ENCODE results near the gene TGM1. TPM values are rescaled to one million over a fixed set of nuclear protein-coding genes. Genes with fewer than 3 reads are reported as not detected.
"Not testable (repeated sequence)": the region's sequence is repeated elsewhere in the genome, so short reads cannot be mapped to it uniquely, and the experiment has no call there.

Gene TGM1
- total RNA-seq, 1 donor = 4.2 TPM

- no peaks in the 10 kb centered on the region for H3K27me3 ChIP-seq (ENCODE audit: insufficient read depth, low read length)
- H3K9me3 ChIP-seq (ENCODE audit: low read depth, low read length) = no peaks in the 10 kb centered on the region
- H3K4me1 ChIP-seq (ENCODE audit: insufficient read depth, low read length) = no peaks in the 10 kb centered on the region
- no peak overlapping the region for H3K4me3 ChIP-seq (ENCODE audit: low read length)
Measured at GRCh38 chr14:24255931-24256711, 6.9 kb downstream of the TGM1 start.

- no peak overlapping the region for H3K4me3 ChIP-seq (ENCODE audit: low read length)
- H3K9me3 ChIP-seq (ENCODE audit: low read depth, low read length) = no peaks in the 10 kb centered on the region
- H3K4me1 ChIP-seq (ENCODE audit: insufficient read depth, low read length) = no peaks in the 10 kb centered on the region
- no peaks in the 10 kb centered on the region for H3K27me3 ChIP-seq (ENCODE audit: insufficient read depth, low read length)
Measured at GRCh38 chr14:24255438-24255837, 7.5 kb downstream of the TGM1 start.

GRCh38 chr14:24254630-24255392 lies 8.2 kb downstream of the TGM1 start:
- H3K4me1 ChIP-seq (ENCODE audit: insufficient read depth, low read length) = no peaks in the 10 kb centered on the region
- H3K9me3 ChIP-seq (ENCODE audit: low read depth, low read length) = no peaks in the 10 kb centered on the region
- H3K27me3 ChIP-seq (ENCODE audit: insufficient read depth, low read length) = no peaks in the 10 kb centered on the region
- no peak overlapping the region for H3K4me3 ChIP-seq (ENCODE audit: low read length)

- H3K4me3 ChIP-seq (ENCODE audit: low read length) = no peak overlapping the region
- H3K27me3 ChIP-seq (ENCODE audit: insufficient read depth, low read length) = no peaks in the 10 kb centered on the region
- H3K4me1 ChIP-seq (ENCODE audit: insufficient read depth, low read length) = no peaks in the 10 kb centered on the region
- no peaks in the 10 kb centered on the region for H3K9me3 ChIP-seq (ENCODE audit: low read depth, low read length)
Measured at GRCh38 chr14:24253936-24254335, 9.0 kb downstream of the TGM1 start.

- Histone ChIP-seq H3K27me3 (ENCODE audit: insufficient read depth, low read length) (no peaks in the 10 kb centered on the region), H3K9me3 (ENCODE audit: low read depth, low read length) (no peaks in the 10 kb centered on the region), H3K4me1 (ENCODE audit: insufficient read depth, low read length) (no peaks in the 10 kb centered on the region), H3K4me3 (ENCODE audit: low read length) (no peak overlapping the region)
Measured at GRCh38 chr14:24252289-24253124, 10.5 kb downstream of the TGM1 start.

GRCh38 chr14:24251880-24252288 lies 11.1 kb downstream of the TGM1 start:
- H3K9me3 ChIP-seq (ENCODE audit: low read depth, low read length) = no peaks in the 10 kb centered on the region
- no peaks in the 10 kb centered on the region for H3K27me3 ChIP-seq (ENCODE audit: insufficient read depth, low read length)
- H3K4me3 ChIP-seq (ENCODE audit: low read length) = no peak overlapping the region
- H3K4me1 ChIP-seq (ENCODE audit: insufficient read depth, low read length) = peaks cover 5% of the 10 kb centered on the region

GRCh38 chr14:24250354-24250753 lies 12.6 kb downstream of the TGM1 start:
- no peak overlapping the region for H3K4me3 ChIP-seq (ENCODE audit: low read length)
- H3K4me1 ChIP-seq (ENCODE audit: insufficient read depth, low read length) = peaks cover 12% of the 10 kb centered on the region
- H3K27me3 ChIP-seq (ENCODE audit: insufficient read depth, low read length) = no peaks in the 10 kb centered on the region
- no peaks in the 10 kb centered on the region for H3K9me3 ChIP-seq (ENCODE audit: low read depth, low read length)

GRCh38 chr14:24249230-24250021 lies 13.6 kb downstream of the TGM1 start:
- Histone ChIP-seq H3K27me3 (ENCODE audit: insufficient read depth, low read length) (no peaks in the 10 kb centered on the region), H3K4me1 (ENCODE audit: insufficient read depth, low read length) (peaks cover 18% of the 10 kb centered on the region), H3K4me3 (ENCODE audit: low read length) (no peak overlapping the region), H3K9me3 (ENCODE audit: low read depth, low read length) (no peaks in the 10 kb centered on the region)

GRCh38 chr14:24247422-24247821 lies 15.6 kb downstream of the TGM1 start:
- Histone ChIP-seq H3K27me3 (ENCODE audit: insufficient read depth, low read length) (no peaks in the 10 kb centered on the region), H3K9me3 (ENCODE audit: low read depth, low read length) (no peaks in the 10 kb centered on the region), H3K4me3 (ENCODE audit: low read length) (no peak overlapping the region), H3K4me1 (ENCODE audit: insufficient read depth, low read length) (peaks cover 33% of the 10 kb centered on the region)

GRCh38 chr14:24246765-24247212 lies 16.2 kb downstream of the TGM1 start:
- Histone ChIP-seq H3K4me3 (ENCODE audit: low read length) (no peak overlapping the region), H3K9me3 (ENCODE audit: low read depth, low read length) (no peaks in the 10 kb centered on the region), H3K27me3 (ENCODE audit: insufficient read depth, low read length) (no peaks in the 10 kb centered on the region), H3K4me1 (ENCODE audit: insufficient read depth, low read length) (peaks cover 35% of the 10 kb centered on the region)

GRCh38 chr14:24245350-24245749 lies 17.6 kb downstream of the TGM1 start:
- H3K4me3 ChIP-seq (ENCODE audit: low read length); H3K9me3 ChIP-seq (ENCODE audit: low read depth, low read length); H3K27me3 ChIP-seq (ENCODE audit: insufficient read depth, low read length): not testable (repeated sequence)
- peaks cover 49% of the 10 kb centered on the region for H3K4me1 ChIP-seq (ENCODE audit: insufficient read depth, low read length)

GRCh38 chr14:24243336-24243836 lies 19.6 kb downstream of the TGM1 start:
- Histone ChIP-seq H3K27me3 (ENCODE audit: insufficient read depth, low read length) (no peaks in the 10 kb centered on the region), H3K9me3 (ENCODE audit: low read depth, low read length) (no peaks in the 10 kb centered on the region), H3K4me1 (ENCODE audit: insufficient read depth, low read length) (peaks cover 69% of the 10 kb centered on the region), H3K4me3 (ENCODE audit: low read length) (peak overlapping the region; percentile 55)

- Histone ChIP-seq H3K4me3 (ENCODE audit: low read length) (peak overlapping the region; percentile 55), H3K4me1 (ENCODE audit: insufficient read depth, low read length) (peaks cover 71% of the 10 kb centered on the region), H3K27me3 (ENCODE audit: insufficient read depth, low read length) (no peaks in the 10 kb centered on the region), H3K9me3 (ENCODE audit: low read depth, low read length) (no peaks in the 10 kb centered on the region)
Measured at GRCh38 chr14:24241829-24242443, 21.0 kb downstream of the TGM1 start.

Measured in mononuclear cell (primary cell).